SK-N-SH treated with all-trans-retinoic acid at 6 μM for 48 hours (cell line): ENCODE data around the gene PITRM1.

Experiments used
- ATAC-seq: fragments of 200-7000 bp; cut with Tn5 transposase; 3 replicates; pipeline ENCODE4 v1.9.1; 2020; ENCODE audit warnings: mild to moderate bottlenecking, moderate library complexity
- BACH2 ChIP-seq: fragments of 250-450 bp; sonication (Bioruptor Pico); IDR thresholded peaks from 2 replicates; pipeline ENCODE4 v1.9.0; 2021; ENCODE audit warnings: mild to moderate bottlenecking, borderline replicate concordance
- CSDC2 ChIP-seq: fragments of 250-450 bp; sonication (Bioruptor Pico); IDR thresholded peaks from 2 replicates; pipeline ENCODE4 v1.5.0; 2020; ENCODE audit warnings: mild to moderate bottlenecking, moderate library complexity
- CSRNP3 ChIP-seq: fragments of 250-450 bp; sonication (Bioruptor Pico); IDR thresholded peaks from 2 replicates; pipeline ENCODE4 v1.5.1; 2021; ENCODE audit warnings: mild to moderate bottlenecking, moderate library complexity
- ESRRG ChIP-seq: fragments of 250-450 bp; sonication (Bioruptor Pico); IDR thresholded peaks from 2 replicates; pipeline ENCODE4 v1.6.1; 2021; ENCODE audit warnings: mild to moderate bottlenecking
- GLIS3 ChIP-seq: fragments of 250-450 bp; sonication (Bioruptor Pico); IDR thresholded peaks from 2 replicates; pipeline ENCODE4 v1.5.0; 2020; ENCODE audit warnings: mild to moderate bottlenecking, moderate library complexity
- OSR1 ChIP-seq: fragments of 250-450 bp; sonication (Bioruptor Pico); IDR thresholded peaks from 2 replicates; pipeline ENCODE4 v1.8.0; 2022; ENCODE audit warnings: moderate library complexity, mild to moderate bottlenecking, inconsistent platforms
- PATZ1 ChIP-seq: fragments of 250-450 bp; sonication (Bioruptor Pico); IDR thresholded peaks from 2 replicates; pipeline ENCODE4 v1.8.0; 2020; ENCODE audit warnings: mild to moderate bottlenecking, moderate library complexity, borderline replicate concordance
- PPARA ChIP-seq: fragments of 250-450 bp; sonication (Bioruptor Pico); IDR thresholded peaks from 2 replicates; pipeline ENCODE4 v1.5.0; 2020; ENCODE audit warnings: mild to moderate bottlenecking, borderline replicate concordance
- RARB ChIP-seq: fragments of 250-450 bp; sonication (Bioruptor Pico); IDR thresholded peaks from 2 replicates; pipeline ENCODE4 v1.8.0; 2021; ENCODE audit warnings: mild to moderate bottlenecking, moderate library complexity
- ZC3H10 ChIP-seq: fragments of 250-450 bp; sonication (Bioruptor Pico); IDR thresholded peaks from 2 replicates; pipeline ENCODE4 v1.5.1; 2021; ENCODE audit warnings: mild to moderate bottlenecking, moderate library complexity
- ZFP3 ChIP-seq: fragments of 250-450 bp; sonication (Bioruptor Pico); IDR thresholded peaks from 2 replicates; pipeline ENCODE4 v1.5.0; 2020; ENCODE audit warnings: mild to moderate bottlenecking, moderate library complexity
- ZFP30 ChIP-seq: fragments of 450-650 bp; formaldehyde crosslinking; IDR thresholded peaks from 2 replicates; pipeline ENCODE4 v1.5.0; 2022; ENCODE audit warnings: mild to moderate bottlenecking, moderate library complexity
- ZNF565 ChIP-seq: fragments of 450-650 bp; formaldehyde crosslinking; conservative IDR thresholded peaks from 2 replicates; pipeline ENCODE4 v1.5.0; 2020; ENCODE audit warnings: low read depth, mild to moderate bottlenecking, moderate library complexity
- ZNF70 ChIP-seq: fragments of 450-650 bp; formaldehyde crosslinking; IDR thresholded peaks from 2 replicates; pipeline ENCODE4 v1.5.0; 2020; ENCODE audit warnings: mild to moderate bottlenecking, moderate library complexity
- ZNF8 ChIP-seq: fragments of 450-650 bp; formaldehyde crosslinking; IDR thresholded peaks from 2 replicates; pipeline ENCODE4 v1.5.0; 2020; ENCODE audit warnings: mild to moderate bottlenecking, moderate library complexity
- TF ChIP-seq, protein P1 (sequence below): fragments of 250-450 bp; sonication (Bioruptor Pico); IDR thresholded peaks from 2 replicates; pipeline ENCODE4 v1.8.0; 2021; ENCODE audit warnings: low read depth, mild to moderate bottlenecking, moderate library complexity, borderline replicate concordance

Gene PITRM1

GRCh38 chr10:3127921-3128320, 44.7 kb downstream of the PITRM1 start:
- no peak for ATAC-seq
- no peak for TF ChIP-seq ZNF70 (CRISPR knock-in tag)
- TF ChIP-seq ZNF8 (CRISPR knock-in tag), result no peak

DNA sequence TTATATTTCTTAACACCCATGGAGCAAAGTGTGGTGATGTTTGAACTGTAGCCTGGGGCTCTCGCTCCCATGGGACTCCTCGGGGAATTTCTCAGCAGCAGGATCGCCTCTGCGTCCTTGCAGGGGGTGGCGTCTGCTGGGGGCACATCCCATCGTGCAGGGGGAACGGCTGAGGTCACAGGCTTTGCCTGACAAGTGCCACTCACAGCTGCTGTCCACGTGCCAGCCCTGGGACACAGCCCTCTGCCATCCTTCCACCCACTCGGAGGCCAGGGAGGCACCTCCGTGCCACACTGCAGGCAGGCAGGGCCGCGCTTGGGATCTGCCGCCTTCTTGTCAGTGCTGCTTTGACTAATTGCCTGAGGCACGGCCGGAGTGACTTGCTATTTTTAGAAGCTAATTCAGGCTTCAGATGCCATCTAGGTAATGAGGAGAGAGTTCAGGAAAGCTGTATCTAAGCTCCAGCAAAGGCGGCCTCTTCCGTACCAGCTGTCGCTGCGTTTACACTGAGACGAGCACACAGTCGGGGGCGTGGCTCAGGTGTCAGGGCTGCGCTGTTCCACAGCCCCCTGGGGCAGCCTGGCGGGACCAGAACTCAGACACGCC, 45.7 kb downstream of the PITRM1 start:
- TF ChIP-seq PPARA (CRISPR knock-in tag) (no peak), PATZ1 (CRISPR knock-in tag) (no peak), OSR1 (CRISPR knock-in tag) (no peak)
- ATAC-seq, result no peak

DNA sequence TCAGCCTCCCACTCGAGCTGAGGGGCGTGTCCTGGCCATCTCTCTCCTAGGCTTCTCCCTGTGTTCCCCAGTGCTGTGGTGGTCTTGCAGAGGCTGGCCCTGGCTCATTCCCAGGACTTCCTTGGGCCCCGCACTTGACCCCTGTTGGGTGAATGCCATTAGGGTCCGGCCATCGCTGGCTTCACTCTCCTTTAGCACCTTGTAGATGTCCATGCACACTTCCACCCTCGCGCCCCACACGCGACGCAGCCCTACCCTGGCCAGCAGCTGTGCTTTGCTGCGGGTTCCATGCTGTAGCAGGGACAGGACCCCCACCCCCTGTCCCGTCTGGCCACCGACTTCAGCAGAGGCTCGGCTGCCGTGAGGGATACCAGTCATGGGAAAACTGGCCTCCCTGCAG, 46.3 kb downstream of the PITRM1 start:
- no peak for TF ChIP-seq CSDC2 (CRISPR knock-in tag)
- TF ChIP-seq BACH2 (CRISPR knock-in tag), result no peak
- no peak for TF ChIP-seq PATZ1 (CRISPR knock-in tag)
- TF ChIP-seq GLIS3, result no peak
- no peak for TF ChIP-seq ZC3H10 (CRISPR knock-in tag)
- TF ChIP-seq ZFP30 (CRISPR knock-in tag), result no peak
- TF ChIP-seq CSRNP3, result no peak
- TF ChIP-seq, all 23 proteins: peak for 0
- ATAC-seq, result no peak

GRCh38 chr10:3125527-3126170, 46.9 kb downstream of the PITRM1 start:
- TF ChIP-seq ZNF8 (CRISPR knock-in tag) (no peak), ESRRG (CRISPR knock-in tag) (no peak), PATZ1 (CRISPR knock-in tag) (no peak), BACH2 (CRISPR knock-in tag) (no peak), CSDC2 (CRISPR knock-in tag) (no peak), ZFP3 (CRISPR knock-in tag) (no peak), ZNF70 (CRISPR knock-in tag) (no peak), RARB (CRISPR knock-in tag) (no peak), GLIS3 (no peak), ZNF565 (CRISPR knock-in tag) (no peak)
- TF ChIP-seq, protein P1, sequence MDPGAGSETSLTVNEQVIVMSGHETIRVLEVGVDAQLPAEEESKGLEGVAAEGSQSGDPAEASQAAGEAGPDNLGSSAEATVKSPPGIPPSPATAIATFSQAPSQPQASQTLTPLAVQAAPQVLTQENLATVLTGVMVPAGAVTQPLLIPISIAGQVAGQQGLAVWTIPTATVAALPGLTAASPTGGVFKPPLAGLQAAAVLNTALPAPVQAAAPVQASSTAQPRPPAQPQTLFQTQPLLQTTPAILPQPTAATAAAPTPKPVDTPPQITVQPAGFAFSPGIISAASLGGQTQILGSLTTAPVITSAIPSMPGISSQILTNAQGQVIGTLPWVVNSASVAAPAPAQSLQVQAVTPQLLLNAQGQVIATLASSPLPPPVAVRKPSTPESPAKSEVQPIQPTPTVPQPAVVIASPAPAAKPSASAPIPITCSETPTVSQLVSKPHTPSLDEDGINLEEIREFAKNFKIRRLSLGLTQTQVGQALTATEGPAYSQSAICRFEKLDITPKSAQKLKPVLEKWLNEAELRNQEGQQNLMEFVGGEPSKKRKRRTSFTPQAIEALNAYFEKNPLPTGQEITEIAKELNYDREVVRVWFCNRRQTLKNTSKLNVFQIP (CRISPR knock-in tag), result no peak
- no peak for ATAC-seq
